ENCODE data around the gene METTL23. TPM values are rescaled to one million over a fixed set of nuclear protein-coding genes. Genes with fewer than 3 reads are reported as not detected.
"Not testable (repeated sequence)": the region's sequence is repeated elsewhere in the genome, so short reads cannot be mapped to it uniquely, and the experiment has no call there.

The METTL23 gene
- total RNA-seq, 2 experiments from 2014 or later = 43.0 to 48.0 TPM

GRCh38 chr17:76709951-76710862 lies 16.4 kb upstream of the METTL23 start:
- not testable (repeated sequence) for H3K9me3 Mint-ChIP-seq, H3K27me3 Mint-ChIP-seq, H3K27ac Mint-ChIP-seq
- H3K4me3 Mint-ChIP-seq = peak overlapping the region; percentile 57
- peak; percentile 29 for DNase-seq
- CTCF ChIA-PET = interaction anchor here (1.5 to 2.3 kb wide), 2 partner anchors 86 to 187 kb away, joined by 4 to 8 read pairs; no protein-coding TSS in a partner anchor
- peaks cover 32% of the 10 kb centered on the region for H3K4me1 Mint-ChIP-seq
- H3K36me3 Mint-ChIP-seq (ENCODE audit: low read depth) = peaks cover 22% of the 10 kb centered on the region
- POLR2A ChIA-PET = interaction anchor here (0.7 to 2.6 kb wide), 5 partner anchors 9 to 33 kb away, joined by 3 to 6 read pairs (median 3); partner anchors contain the start of gene MFSD11

GRCh38 chr17:76710863-76711611 lies 15.6 kb upstream of the METTL23 start, which contains the start of gene MXRA7:
MXRA7 (minus strand) TSS chr17:76710965; CDS start chr17:76710946, 19 bp downstream.
- H3K4me3 Mint-ChIP-seq = peak within 1 kb of the TSS; percentile 64
- peaks cover 9% of the 10 kb centered on the region for H3K27me3 Mint-ChIP-seq
- CTCF ChIA-PET = interaction anchor here (1.5 to 2.3 kb wide), 2 partner anchors 87 to 188 kb away, joined by 4 to 8 read pairs; no protein-coding TSS in a partner anchor
- H3K36me3 Mint-ChIP-seq (ENCODE audit: low read depth) = peaks cover 30% of the 10 kb centered on the region
- H3K27ac Mint-ChIP-seq = no peak within 1 kb of the TSS
- POLR2A ChIA-PET = interaction anchor here (1.1 to 7.4 kb wide), 2 partner anchors 10 to 15 kb away, joined by 3 to 59 read pairs; partner anchors contain the start of genes JMJD6 and METTL23
- H3K4me1 Mint-ChIP-seq = peaks cover 40% of the 10 kb centered on the region
- no peaks in the 10 kb centered on the region for H3K9me3 Mint-ChIP-seq
- peak; percentile 60 for DNase-seq

GRCh38 chr17:76712321-76712720 lies 14.3 kb upstream of the METTL23 start:
- H3K27me3 Mint-ChIP-seq, H3K4me3 Mint-ChIP-seq, DNase-seq, H3K9me3 Mint-ChIP-seq, H3K27ac Mint-ChIP-seq: not testable (repeated sequence)
- ChIA-PET POLR2A (interaction anchor here (0.9 to 7.4 kb wide), 3 partner anchors 14 to 154 kb away, joined by 3 to 59 read pairs (median 10); partner anchors contain the start of genes JMJD6 and METTL23), CTCF (interaction anchor here (2.2 to 5.8 kb wide), 5 partner anchors 9 to 189 kb away, joined by 8 to 36 read pairs (median 15); partner anchors contain the start of genes JMJD6 and METTL23)
- Mint-ChIP-seq H3K4me1 (peaks cover 51% of the 10 kb centered on the region), H3K36me3 (ENCODE audit: low read depth) (peaks cover 40% of the 10 kb centered on the region)

- no peak for DNase-seq
- H3K27ac Mint-ChIP-seq = no peak overlapping the region
- H3K27me3 Mint-ChIP-seq = peaks cover 9% of the 10 kb centered on the region
- peaks cover 51% of the 10 kb centered on the region for H3K36me3 Mint-ChIP-seq (ENCODE audit: low read depth)
- peaks cover 54% of the 10 kb centered on the region for H3K4me1 Mint-ChIP-seq
- CTCF ChIA-PET = interaction anchor here (0.9 to 5.8 kb wide), 14 partner anchors 10 to 199 kb away, joined by 3 to 36 read pairs (median 4); partner anchors contain the start of genes JMJD6 and METTL23
- POLR2A ChIA-PET = interaction anchor here (1.3 to 7.4 kb wide), 4 partner anchors 9 to 24 kb away, joined by 3 to 59 read pairs (median 6); partner anchors contain the start of genes JMJD6, METTL23 and SRSF2
- no peak overlapping the region for H3K4me3 Mint-ChIP-seq
- no peaks in the 10 kb centered on the region for H3K9me3 Mint-ChIP-seq
Measured at GRCh38 chr17:76713765-76714164, 12.9 kb upstream of the METTL23 start.

GRCh38 chr17:76714336-76714735 lies 12.3 kb upstream of the METTL23 start:
- H3K4me3 Mint-ChIP-seq = no peak overlapping the region
- ChIA-PET POLR2A (interaction anchor here (1.3 to 7.4 kb wide), 4 partner anchors 9 to 23 kb away, joined by 3 to 59 read pairs (median 6); partner anchors contain the start of genes JMJD6, METTL23 and SRSF2), CTCF (interaction anchor here (0.6 to 5.8 kb wide), 14 partner anchors 9 to 200 kb away, joined by 3 to 36 read pairs (median 4); partner anchors contain the start of genes JMJD6 and METTL23)
- no peak overlapping the region for H3K27ac Mint-ChIP-seq
- no peaks in the 10 kb centered on the region for H3K9me3 Mint-ChIP-seq
- DNase-seq = no peak
- H3K27me3 Mint-ChIP-seq = peaks cover 4% of the 10 kb centered on the region
- H3K36me3 Mint-ChIP-seq (ENCODE audit: low read depth) = peaks cover 56% of the 10 kb centered on the region
- peaks cover 53% of the 10 kb centered on the region for H3K4me1 Mint-ChIP-seq

- CTCF ChIA-PET = interaction anchor here (0.6 to 5.8 kb wide), 9 partner anchors 12 to 200 kb away, joined by 3 to 36 read pairs (median 5); partner anchors contain the start of genes JMJD6 and METTL23
- H3K36me3 Mint-ChIP-seq (ENCODE audit: low read depth) = peaks cover 62% of the 10 kb centered on the region
- H3K9me3 Mint-ChIP-seq = no peaks in the 10 kb centered on the region
- H3K4me3 Mint-ChIP-seq = no peak overlapping the region
- POLR2A ChIA-PET = interaction anchor here (2.0 to 7.4 kb wide), 2 partner anchors 11 to 18 kb away, joined by 7 to 59 read pairs; partner anchors contain the start of genes JMJD6 and METTL23
- H3K27me3 Mint-ChIP-seq = no peaks in the 10 kb centered on the region
- H3K4me1 Mint-ChIP-seq = peaks cover 47% of the 10 kb centered on the region
- H3K27ac Mint-ChIP-seq = peak overlapping the region; percentile 86
- peak; percentile 78 for DNase-seq
Measured at GRCh38 chr17:76714822-76715495, 11.7 kb upstream of the METTL23 start.

- Mint-ChIP-seq H3K27ac (peak overlapping the region; percentile 86), H3K9me3 (no peaks in the 10 kb centered on the region), H3K4me1 (peaks cover 46% of the 10 kb centered on the region), H3K4me3 (no peak overlapping the region), H3K27me3 (no peaks in the 10 kb centered on the region), H3K36me3 (ENCODE audit: low read depth) (peaks cover 67% of the 10 kb centered on the region)
- DNase-seq = no peak
- ChIA-PET POLR2A (interaction anchor here (2.0 to 7.4 kb wide), 2 partner anchors 11 to 17 kb away, joined by 7 to 59 read pairs; partner anchors contain the start of genes JMJD6 and METTL23), CTCF (interaction anchor here (1.2 to 5.8 kb wide), 4 partner anchors 11 to 44 kb away, joined by 3 to 36 read pairs (median 12); partner anchors contain the start of genes JMJD6 and METTL23)
Measured at GRCh38 chr17:76715496-76715830, 11.2 kb upstream of the METTL23 start.

- POLR2A ChIA-PET = interaction anchor here (0.9 to 7.4 kb wide), 6 partner anchors 10 to 45 kb away, joined by 3 to 59 read pairs (median 6); partner anchors contain the start of genes JMJD6, METTL23 and MFSD11
- H3K27ac Mint-ChIP-seq = peak overlapping the region; percentile 86
- H3K9me3 Mint-ChIP-seq = no peaks in the 10 kb centered on the region
- CTCF ChIA-PET = interaction anchor here (0.9 to 5.8 kb wide), 3 partner anchors 8 to 35 kb away, joined by 4 to 36 read pairs (median 6); partner anchors contain the start of genes JMJD6 and METTL23
- peak; percentile 69 for DNase-seq
- H3K4me3 Mint-ChIP-seq = no peak overlapping the region
- peaks cover 76% of the 10 kb centered on the region for H3K36me3 Mint-ChIP-seq (ENCODE audit: low read depth)
- H3K4me1 Mint-ChIP-seq = peaks cover 49% of the 10 kb centered on the region
- no peaks in the 10 kb centered on the region for H3K27me3 Mint-ChIP-seq
Measured at GRCh38 chr17:76716146-76716838, 10.3 kb upstream of the METTL23 start.

GRCh38 chr17:76716839-76717215 lies 9.8 kb upstream of the METTL23 start:
- Mint-ChIP-seq H3K36me3 (ENCODE audit: low read depth) (peaks cover 81% of the 10 kb centered on the region), H3K27me3 (no peaks in the 10 kb centered on the region), H3K27ac (peak overlapping the region; percentile 86), H3K4me3 (no peak overlapping the region), H3K9me3 (no peaks in the 10 kb centered on the region), H3K4me1 (peaks cover 51% of the 10 kb centered on the region)
- ChIA-PET CTCF (interaction anchor here (1.0 to 5.8 kb wide), 3 partner anchors 9 to 36 kb away, joined by 4 to 36 read pairs (median 6); partner anchors contain the start of genes JMJD6 and METTL23), POLR2A (interaction anchor here (0.9 to 7.4 kb wide), 7 partner anchors 9 to 45 kb away, joined by 3 to 59 read pairs (median 4); partner anchors contain the start of genes JMJD6, METTL23 and MFSD11)
- no peak for DNase-seq

- ChIA-PET CTCF (no interaction called here), POLR2A (interaction anchor here (1.0 to 7.4 kb wide), 3 partner anchors 8 to 42 kb away, joined by 3 to 59 read pairs (median 3); partner anchors contain the start of genes JMJD6 and METTL23)
- Mint-ChIP-seq H3K9me3 (no peaks in the 10 kb centered on the region), H3K27ac (no peak overlapping the region), H3K27me3 (no peaks in the 10 kb centered on the region), H3K4me1 (peaks cover 62% of the 10 kb centered on the region), H3K4me3 (no peak overlapping the region), H3K36me3 (ENCODE audit: low read depth) (peaks cover 91% of the 10 kb centered on the region)
- no peak for DNase-seq
Measured at GRCh38 chr17:76718516-76718915, 8.1 kb upstream of the METTL23 start.

GRCh38 chr17:76720211-76720610 lies 6.4 kb upstream of the METTL23 start:
- POLR2A ChIA-PET = interaction anchor here (1.1 to 1.4 kb wide), 2 partner anchors 15 to 18 kb away, joined by 3 to 7 read pairs; partner anchors contain the start of gene MFSD11
- Mint-ChIP-seq H3K4me1 (peaks cover 59% of the 10 kb centered on the region), H3K9me3 (no peaks in the 10 kb centered on the region), H3K27ac (no peak overlapping the region), H3K4me3 (no peak overlapping the region), H3K27me3 (no peaks in the 10 kb centered on the region), H3K36me3 (ENCODE audit: low read depth) (peaks cover 92% of the 10 kb centered on the region)
- CTCF ChIA-PET = interaction anchor here (0.6 kb wide), 1 partner anchor 498 kb away, joined by 4 read pairs; no protein-coding TSS in a partner anchor
- no peak for DNase-seq

Measured in activated CD4-positive, alpha-beta memory T cell treated with anti-CD3 and anti-CD28 coated beads, Interleukin-2, amount 10 ng/mL, durations not matched to agents 7 days and 5 days (primary cell).